ENCODE results near the gene STARD10.
"Not testable (repeated sequence)": the region's sequence is repeated elsewhere in the genome, so short reads cannot be mapped to it uniquely, and the experiment has no call there.

The STARD10 gene

DNA sequence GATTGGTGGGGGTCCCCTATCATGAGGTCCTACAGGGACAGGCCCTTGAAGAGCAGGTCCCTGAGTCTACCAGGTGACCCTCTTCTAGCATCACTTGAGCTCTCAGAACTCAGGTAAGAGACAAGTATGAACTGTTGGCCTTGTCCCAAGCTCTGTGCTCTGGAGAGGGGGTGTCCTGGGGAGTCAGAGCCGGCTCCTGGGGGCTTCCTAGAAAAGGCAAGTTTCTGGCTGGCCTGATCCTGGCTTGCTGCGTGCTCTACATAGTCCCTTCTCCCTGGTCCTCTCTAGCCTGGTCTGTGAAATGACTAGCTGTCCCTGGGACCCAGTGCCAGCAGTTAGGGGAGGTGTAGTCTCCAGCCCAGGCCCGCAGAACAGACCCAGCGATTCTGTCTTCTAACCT, 31.8 kb upstream of the STARD10 start:
- DNase-seq: no peak

GRCh38 chr11:72824811-72825505, 31.1 kb upstream of the STARD10 start:
- DNase-seq: no peak

DNA sequence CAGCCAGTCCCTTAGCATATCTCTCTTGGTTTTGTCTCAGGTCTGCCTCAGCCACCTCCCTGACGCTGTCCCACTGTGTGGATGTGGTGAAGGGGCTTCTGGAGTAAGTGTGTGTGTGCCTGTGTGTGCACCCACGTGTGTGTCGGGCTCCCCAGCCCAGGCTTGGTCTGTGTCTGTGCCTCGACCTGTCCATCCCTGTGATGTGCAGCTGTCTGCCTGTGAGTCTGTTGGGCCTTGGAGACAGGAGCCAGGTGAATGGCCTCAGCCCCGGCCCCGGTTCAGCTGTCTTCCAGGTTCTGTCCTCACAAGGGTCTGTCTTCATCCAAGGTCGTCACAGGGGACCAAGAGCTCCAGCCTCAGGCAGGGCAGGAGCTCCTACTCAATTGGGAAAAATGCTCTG, 30.2 kb upstream of the STARD10 start:
- no peak for DNase-seq

DNA sequence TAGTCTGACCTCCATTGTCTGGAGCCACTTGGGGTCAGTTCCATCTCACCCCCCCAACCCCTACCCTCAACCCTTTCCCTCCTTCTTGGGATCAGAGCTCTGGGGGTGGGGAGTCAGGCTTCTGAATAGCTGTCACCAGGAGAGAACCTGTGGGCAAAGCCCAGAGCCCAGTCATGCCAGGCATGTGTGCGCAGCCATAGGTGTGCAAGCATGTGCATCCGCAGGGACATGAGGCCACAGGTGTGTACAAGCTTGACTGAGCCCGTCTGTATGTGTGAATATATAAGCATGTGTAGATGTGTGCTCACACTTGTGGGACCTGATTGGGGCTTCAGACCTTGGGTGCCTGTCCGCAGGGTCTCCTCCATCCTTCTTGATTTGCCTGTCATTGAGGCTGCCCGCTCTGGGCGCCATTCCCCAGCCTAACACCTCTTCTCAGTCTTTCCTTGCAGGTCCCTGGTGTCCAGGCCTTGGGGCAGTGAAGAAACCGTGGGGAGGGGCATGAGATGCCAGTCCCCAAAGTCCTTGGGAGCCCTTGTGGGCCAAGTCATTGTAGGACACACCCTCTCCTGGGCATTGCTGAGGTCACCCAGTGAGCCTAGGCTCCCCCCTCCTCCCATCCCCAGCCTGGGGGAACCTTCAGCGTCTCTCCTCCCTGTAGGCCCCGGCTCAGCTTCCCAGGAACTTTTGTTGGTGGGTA, 29.4 kb upstream of the STARD10 start:
- no peak for DNase-seq

- peak; percentile 62 to 94 (median 80) for DNase-seq
Observed at GRCh38 chr11:72821920-72822799, 28.3 kb upstream of the STARD10 start.

GRCh38 chr11:72821221-72821919, 27.5 kb upstream of the STARD10 start:
- DNase-seq: no peak

GRCh38 chr11:72820439-72821139, 26.7 kb upstream of the STARD10 start:
- DNase-seq: no peak

DNA sequence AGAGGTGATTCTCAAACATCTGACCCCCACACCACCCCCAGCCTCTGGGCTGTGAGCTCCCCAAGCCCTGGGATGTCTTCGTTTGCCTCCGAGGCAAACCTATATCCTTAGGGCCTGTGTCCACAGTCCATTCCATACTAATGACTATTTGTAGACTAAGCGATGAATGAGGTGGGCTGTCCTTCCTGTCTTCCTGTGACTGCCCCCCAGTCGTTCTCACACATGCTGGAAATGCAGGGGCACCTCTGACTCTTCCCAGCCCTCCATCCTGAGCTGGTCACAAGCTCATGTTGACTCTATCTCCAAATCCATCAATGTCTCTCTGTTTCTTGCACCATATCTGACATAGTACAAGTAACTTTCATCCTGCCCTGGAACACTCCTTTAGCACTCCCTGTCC, 25.1 kb upstream of the STARD10 start:
- DNase-seq: no peak

GRCh38 chr11:72817966-72818365, 24.1 kb upstream of the STARD10 start:
- DNase-seq: no peak

DNA sequence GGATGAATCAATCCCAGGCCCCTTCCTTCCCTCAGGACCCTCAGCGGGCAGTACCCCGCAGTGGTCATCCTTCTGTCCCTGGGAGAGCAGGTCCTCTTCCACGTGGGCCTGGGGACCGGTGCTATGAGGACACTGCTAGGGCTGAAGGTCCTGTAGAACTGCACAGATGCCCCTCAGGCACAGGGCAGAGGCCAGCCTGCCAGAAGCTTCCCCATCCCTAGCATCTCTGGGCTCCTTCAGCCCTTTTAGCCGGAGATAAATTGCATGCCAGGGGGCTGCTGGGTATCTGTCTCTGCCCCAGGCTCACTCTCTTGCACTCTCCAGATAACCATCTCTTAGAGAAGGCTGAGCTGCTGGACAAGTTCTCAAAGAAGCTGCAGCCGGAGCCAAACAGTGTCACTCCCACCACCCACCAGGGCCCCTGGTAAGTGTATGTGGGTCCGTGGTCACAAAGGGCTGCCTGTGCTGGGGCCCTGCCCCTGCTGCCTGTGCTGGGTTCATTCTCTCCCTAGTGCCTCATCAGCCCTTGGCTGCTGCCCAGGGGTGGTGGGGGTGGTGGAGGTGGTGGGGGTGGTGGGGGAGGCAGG, 22.6 kb upstream of the STARD10 start:
- no peak for DNase-seq

GRCh38 chr11:72815110-72815618, 21.3 kb upstream of the STARD10 start:
- DNase-seq: no peak

DNA sequence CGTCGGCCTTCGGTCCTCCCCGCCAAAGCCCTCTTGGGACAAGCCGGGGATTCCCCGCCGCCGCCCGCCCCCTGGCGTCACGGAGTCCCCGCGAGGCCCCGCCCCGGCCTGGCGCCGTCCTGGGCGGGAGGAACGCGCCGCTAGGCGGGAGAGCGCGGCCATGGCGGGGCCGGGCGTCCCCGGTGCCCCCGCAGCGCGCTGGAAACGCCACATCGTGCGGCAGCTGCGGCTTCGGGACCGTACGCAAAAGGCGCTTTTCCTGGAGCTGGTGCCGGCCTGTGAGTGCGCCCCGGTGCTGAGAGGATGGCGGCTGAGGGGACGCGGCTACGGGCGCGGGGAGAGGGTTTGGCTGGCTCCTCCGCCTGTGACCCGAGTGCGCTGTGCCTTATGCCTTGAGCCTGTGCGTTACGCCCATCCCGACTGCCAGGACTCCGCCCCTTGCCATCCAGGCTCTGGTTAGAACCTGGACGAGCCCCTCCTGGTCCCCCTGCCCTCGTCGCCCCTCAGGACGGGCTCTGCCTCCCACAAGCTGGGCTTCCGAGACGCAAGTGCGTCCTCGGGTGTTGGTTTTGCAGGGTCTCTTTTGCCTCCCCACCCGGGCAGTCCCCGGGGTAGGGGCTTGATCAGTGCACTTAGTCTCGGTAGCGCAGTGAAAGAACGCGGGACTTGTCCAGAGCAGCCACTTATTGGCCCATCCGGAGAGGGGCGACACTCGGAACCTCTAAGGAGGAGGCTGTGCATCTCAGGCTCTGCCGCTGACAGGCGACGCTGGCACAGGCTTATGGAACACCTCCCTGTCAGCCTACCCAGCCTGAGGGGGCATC, 20.7 kb upstream of the STARD10 start, which contains the start of gene ATG16L2:
ATG16L2 (plus strand) TSS at position 126 of the 824 bp plus-strand sequence; CDS start at position 161, 35 bp downstream.
- DNase-seq: peak in 2 of 4 experiments; percentile 86 to 89

GRCh38 chr11:72813740-72814285, 20.0 kb upstream of the STARD10 start:
- DNase-seq: peak; percentile 74 to 89 (median 82)

DNA sequence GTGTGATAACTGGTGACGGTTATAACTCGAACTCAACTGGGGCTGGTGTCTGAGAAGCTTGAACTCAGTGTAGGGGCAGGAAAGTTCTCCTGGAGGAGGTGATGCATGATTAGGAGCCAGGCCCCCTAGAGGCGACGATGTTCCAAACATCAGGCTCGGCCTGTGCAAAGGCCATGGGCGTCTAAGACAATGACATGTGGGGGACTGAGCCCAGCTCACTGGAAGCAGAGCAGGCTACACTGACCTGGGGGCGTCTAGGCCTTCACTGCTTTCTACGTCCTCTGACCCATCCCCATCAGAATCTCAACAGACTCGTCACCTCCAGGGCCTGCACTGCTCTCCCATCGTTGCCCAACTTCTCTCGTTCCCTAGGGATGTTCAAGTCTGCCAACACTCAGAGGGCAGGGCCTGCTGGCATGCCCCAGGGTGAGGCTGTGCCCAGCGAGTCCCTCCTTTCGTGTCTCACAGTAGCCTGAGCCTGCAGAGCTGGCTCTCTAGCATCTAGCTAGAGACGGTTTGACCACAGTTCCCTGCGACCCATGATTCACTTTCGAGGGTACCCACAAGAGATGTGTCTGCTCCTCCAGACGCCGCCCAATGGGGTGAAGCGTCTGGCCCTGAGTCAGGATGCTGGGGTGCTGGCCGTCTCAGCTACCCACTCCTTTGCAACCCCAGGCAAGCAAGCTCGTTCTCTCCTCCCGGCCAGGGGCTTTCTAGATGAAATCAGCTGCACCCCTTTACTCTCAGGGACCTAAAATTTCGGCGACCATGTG, 19.3 kb upstream of the STARD10 start:
- DNase-seq: peak in 3 of 4 experiments; percentile 22 to 35 (median 23)

DNA sequence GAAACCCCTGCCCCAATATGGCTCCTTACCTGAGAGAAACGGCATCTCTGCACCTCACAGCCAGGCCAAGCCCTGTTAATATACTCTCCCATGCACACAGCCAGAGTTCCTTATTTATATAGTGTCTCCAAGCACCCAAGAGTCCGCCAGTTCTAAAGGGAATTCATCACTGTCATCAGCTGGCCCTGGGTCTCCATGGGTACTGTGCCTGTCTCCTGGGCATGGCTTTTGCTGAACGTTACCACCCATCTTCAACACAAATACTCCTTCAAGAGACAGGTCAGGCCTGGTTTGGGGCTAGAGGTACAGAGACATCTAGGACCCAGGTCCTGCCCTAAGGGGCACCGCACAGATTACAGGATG, 18.7 kb upstream of the STARD10 start:
- DNase-seq: no peak

- DNase-seq: not testable (repeated sequence)
Observed at GRCh38 chr11:72811686-72812085, 17.8 kb upstream of the STARD10 start.

DNA sequence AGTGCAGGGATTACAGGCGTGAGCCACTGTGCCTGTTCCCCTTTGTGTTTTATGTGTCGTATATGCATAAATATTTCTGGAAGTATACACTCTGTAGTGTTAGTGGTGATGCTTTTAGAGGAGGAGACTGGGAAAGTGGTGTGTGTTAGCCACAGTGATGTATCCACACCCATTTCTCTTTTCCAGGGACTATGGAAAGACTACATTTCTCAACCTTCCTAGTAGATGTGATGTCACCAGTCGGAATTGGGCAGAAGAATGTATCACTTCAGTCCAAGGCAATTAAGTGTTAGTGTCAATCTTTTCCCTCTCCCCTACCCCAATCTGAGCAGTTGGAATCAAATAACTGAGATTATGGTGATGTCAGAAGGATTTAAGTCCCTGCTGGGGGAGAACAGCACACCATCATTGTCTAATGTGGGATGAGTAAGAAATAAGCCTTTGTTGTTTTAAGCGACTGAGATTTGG, 14.5 kb upstream of the STARD10 start:
- DNase-seq: no peak

DNA sequence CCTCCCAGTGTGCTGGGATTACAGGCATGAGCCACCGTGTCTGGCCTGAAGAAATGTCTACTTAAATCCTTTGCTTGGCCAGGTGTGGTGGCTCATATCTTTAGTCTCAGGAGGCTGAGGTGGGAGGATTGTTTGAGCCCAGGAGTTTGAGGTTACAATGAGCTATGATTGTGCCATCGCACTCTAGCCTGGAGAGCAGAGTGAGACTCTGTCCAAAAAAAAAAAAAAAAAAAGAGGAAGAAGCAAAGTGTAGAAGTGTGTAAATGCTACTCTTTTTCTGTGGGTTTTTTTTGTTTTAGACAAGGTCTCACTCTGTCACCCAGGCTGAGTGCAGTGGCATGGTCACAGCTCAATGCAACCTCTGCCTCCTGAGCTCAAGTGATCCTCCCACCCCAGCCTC, 13.9 kb upstream of the STARD10 start:
- no peak for DNase-seq

- no peak for DNase-seq
Observed at GRCh38 chr11:72807021-72807693, 13.3 kb upstream of the STARD10 start.

Measured in activated naive CD4-positive, alpha-beta T cell (primary cell).